ENCODE results near the gene KCNMB2.

Gene KCNMB2

GRCh38 chr3:178561239-178561638 is 25.0 kb downstream of the KCNMB2 start:
- H3K4me3 ChIP-seq (ENCODE audit: low read depth, low read length), result no peak overlapping the region
- DNase-seq (ENCODE audit: low read depth, low spot score), result no peak
- ChIA-PET POLR2A (no interaction called here), CTCF (no interaction called here)
- TF ChIP-seq, protein P1, sequence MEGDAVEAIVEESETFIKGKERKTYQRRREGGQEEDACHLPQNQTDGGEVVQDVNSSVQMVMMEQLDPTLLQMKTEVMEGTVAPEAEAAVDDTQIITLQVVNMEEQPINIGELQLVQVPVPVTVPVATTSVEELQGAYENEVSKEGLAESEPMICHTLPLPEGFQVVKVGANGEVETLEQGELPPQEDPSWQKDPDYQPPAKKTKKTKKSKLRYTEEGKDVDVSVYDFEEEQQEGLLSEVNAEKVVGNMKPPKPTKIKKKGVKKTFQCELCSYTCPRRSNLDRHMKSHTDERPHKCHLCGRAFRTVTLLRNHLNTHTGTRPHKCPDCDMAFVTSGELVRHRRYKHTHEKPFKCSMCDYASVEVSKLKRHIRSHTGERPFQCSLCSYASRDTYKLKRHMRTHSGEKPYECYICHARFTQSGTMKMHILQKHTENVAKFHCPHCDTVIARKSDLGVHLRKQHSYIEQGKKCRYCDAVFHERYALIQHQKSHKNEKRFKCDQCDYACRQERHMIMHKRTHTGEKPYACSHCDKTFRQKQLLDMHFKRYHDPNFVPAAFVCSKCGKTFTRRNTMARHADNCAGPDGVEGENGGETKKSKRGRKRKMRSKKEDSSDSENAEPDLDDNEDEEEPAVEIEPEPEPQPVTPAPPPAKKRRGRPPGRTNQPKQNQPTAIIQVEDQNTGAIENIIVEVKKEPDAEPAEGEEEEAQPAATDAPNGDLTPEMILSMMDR (IDR thresholded peaks at IDR 0.05; ENCODE audit: insufficient read depth, low read length, missing control alignments), result no peak

DNA sequence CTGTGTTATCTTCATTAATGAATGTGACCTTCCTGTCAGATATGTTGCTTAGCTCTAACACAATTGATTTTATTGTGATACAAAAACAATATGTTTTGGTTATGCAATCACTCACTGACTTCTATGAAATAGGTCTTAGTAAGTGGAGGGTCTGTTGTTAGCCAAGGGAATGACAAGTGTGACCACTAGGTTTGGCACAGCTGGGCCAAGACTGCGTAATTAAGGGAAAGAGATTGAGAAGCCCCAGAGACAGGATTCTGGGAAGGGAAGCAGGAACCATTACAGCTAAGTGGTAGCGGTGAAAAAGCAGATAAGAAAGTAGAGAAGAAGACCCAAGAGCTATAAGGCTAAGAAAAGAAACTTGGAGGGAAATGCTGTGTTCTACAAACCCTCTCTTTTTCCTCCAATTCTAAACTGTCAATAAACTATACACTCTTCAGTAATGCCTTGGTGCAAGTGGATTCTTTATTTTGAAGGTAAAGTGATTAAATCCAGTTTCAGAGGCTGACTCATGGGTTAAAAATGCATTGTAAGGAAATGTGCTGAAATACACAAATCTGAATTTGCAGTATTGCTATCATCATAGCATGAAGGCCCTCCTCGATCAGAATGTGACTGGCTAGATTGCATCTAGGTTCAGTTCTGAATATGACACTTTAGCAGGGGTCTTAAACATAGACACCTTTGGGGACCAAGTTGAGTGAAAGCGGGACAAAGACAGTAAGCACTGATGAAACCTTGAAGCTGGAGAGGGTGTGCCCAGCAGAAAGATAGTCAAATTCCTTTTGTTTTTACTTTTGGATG is 26.1 kb downstream of the KCNMB2 start:
- no peak overlapping the region for H3K4me3 ChIP-seq (ENCODE audit: low read depth, low read length)
- TF ChIP-seq, protein P1 (IDR thresholded peaks at IDR 0.05; ENCODE audit: insufficient read depth, low read length, missing control alignments), result no peak
- DNase-seq (ENCODE audit: low read depth, low spot score), result no peak
- CTCF ChIA-PET, result no interaction called here
- POLR2A ChIA-PET, result no interaction called here

GRCh38 chr3:178562947-178563232 is 26.7 kb downstream of the KCNMB2 start:
- ChIA-PET CTCF (no interaction called here), POLR2A (no interaction called here)
- H3K4me3 ChIP-seq (ENCODE audit: low read depth, low read length), result no peak overlapping the region
- no peak for DNase-seq (ENCODE audit: low read depth, low spot score)
- TF ChIP-seq, protein P1 (IDR thresholded peaks at IDR 0.05; ENCODE audit: insufficient read depth, low read length, missing control alignments), result no peak

DNA sequence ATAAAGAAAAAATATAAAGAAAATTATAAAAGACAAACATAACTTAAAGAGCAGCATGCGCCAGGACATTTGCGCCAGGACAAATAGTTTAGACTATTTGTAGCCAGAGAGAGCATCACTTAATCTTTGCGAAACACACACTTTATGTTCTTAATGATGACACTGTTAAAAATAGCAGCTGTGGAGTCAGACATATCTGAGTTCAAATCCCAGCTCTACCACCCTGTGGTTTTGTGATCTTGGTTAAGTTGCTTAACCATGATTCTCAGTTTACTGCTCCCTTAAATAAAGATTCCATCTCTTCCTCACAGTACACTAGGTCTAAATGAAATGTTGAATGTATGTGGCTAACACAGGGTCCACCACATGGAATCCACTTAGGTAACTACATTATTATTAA is 31.4 kb downstream of the KCNMB2 start:
- ChIA-PET POLR2A (no interaction called here), CTCF (no interaction called here)
- no peak overlapping the region for H3K4me3 ChIP-seq (ENCODE audit: low read depth, low read length)
- TF ChIP-seq, protein P1 (IDR thresholded peaks at IDR 0.05; ENCODE audit: insufficient read depth, low read length, missing control alignments), result no peak
- no peak for DNase-seq (ENCODE audit: low read depth, low spot score)

DNA sequence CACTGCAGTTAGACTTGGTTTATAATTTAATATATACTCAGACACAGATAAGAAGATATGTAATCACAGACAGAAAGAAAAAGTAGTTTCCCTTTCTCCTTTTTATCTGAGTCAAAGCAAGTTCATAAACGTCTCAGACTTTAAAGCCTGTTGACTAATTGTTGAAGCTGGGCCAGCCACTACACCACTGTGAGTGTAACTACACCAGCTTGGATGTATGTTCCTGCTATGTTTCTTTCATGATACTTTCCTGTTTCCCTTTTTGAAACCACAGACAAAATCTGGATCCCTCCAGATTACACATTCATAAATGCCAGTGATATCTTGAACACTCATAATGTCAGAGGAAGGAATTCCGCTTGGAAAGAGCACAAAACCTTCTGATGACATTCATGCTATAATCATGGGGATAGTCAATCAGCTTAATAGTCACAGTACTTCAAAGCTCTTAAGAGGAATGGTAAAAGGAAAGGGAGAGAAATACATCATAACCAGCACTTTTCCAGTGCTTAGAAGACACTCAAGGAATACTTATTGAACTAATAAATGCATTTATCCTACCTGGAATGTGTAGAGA is 32.0 kb downstream of the KCNMB2 start:
- no peak for DNase-seq (ENCODE audit: low read depth, low spot score)
- CTCF ChIA-PET, result no interaction called here
- no peak overlapping the region for H3K4me3 ChIP-seq (ENCODE audit: low read depth, low read length)
- POLR2A ChIA-PET, result no interaction called here
- TF ChIP-seq, protein P1 (IDR thresholded peaks at IDR 0.05; ENCODE audit: insufficient read depth, low read length, missing control alignments), result no peak

DNA sequence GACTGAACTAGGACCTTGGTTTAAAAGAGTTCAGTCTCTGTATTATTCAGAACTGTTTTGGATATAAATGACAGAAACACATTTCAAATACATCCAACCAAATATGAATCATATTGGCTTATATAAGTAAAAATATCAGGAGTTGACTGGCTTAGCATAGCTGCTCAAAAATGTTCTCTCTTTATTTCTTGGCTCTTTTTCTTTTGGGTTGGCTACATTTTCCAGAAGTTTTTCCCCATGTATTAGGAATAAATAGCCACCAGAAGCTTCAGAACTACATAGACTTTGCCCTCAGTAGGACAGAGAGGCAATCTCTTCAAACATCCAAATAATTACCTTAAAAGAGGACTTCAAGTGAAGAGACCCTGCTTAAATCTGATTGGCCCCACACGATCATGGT is 32.7 kb downstream of the KCNMB2 start:
- TF ChIP-seq, protein P1 (IDR thresholded peaks at IDR 0.05; ENCODE audit: insufficient read depth, low read length, missing control alignments), result no peak
- H3K4me3 ChIP-seq (ENCODE audit: low read depth, low read length), result no peak overlapping the region
- no peak for DNase-seq (ENCODE audit: low read depth, low spot score)
- ChIA-PET CTCF (no interaction called here), POLR2A (no interaction called here)

All from AG04449 (cell line).